Activated naive CD8-positive, alpha-beta T cell treated with anti-CD3 and anti-CD28 coated beads for 36 hours (primary cell): ENCODE data around the gene SHROOM4. TPM values are rescaled to one million over a fixed set of nuclear protein-coding genes. Genes with fewer than 3 reads are reported as not detected.
A peak's percentile ranks its signal among the peaks of the same experiment; 100 is the strongest.

ENCODE experiments used
- DNase-seq: peaks from one replicate; pipeline ENCODE4 v3.0.0; 2021
- H3K27ac Mint-ChIP-seq: one replicate; pipeline ENCODE4 v1.8.0; 2022; ENCODE audit warnings: mild to moderate bottlenecking, moderate library complexity, mixed read lengths
- H3K27me3 Mint-ChIP-seq: one replicate; pipeline ENCODE4 v1.8.0; 2022; ENCODE audit warnings: mild to moderate bottlenecking, mixed read lengths
- H3K36me3 Mint-ChIP-seq: one replicate; pipeline ENCODE4 v1.8.0; 2021; ENCODE audit warnings: mild to moderate bottlenecking, mixed read lengths
- H3K4me1 Mint-ChIP-seq: one replicate; pipeline ENCODE4 v1.8.0; 2021; ENCODE audit warnings: mixed read lengths
- H3K4me3 Mint-ChIP-seq: one replicate; pipeline ENCODE4 v1.8.0; 2022; ENCODE audit warnings: mild to moderate bottlenecking, moderate library complexity, mixed read lengths
- H3K9me3 Mint-ChIP-seq: one replicate; pipeline ENCODE4 v1.8.0; 2022; ENCODE audit warnings: mixed read lengths
- total RNA-seq, 2 experiments: library from RNA; stranded (reverse); gene quantifications; one replicate each; pipeline ENCODE4 v1.2.3, GENCODE V29; 2021

SHROOM4 gene
- not detected for total RNA-seq

GRCh38 chrX:50813843-50814661 is at the start of gene SHROOM4:
Gene SHROOM4 (minus strand): TSS chrX:50814194. CDS start chrX:50814018, 176 bp downstream.
- no peak within 1 kb of the TSS for H3K27ac Mint-ChIP-seq
- peaks cover 5% of the 10 kb centered on the region for H3K4me1 Mint-ChIP-seq
- no peaks in the 10 kb centered on the region for H3K36me3 Mint-ChIP-seq
- no peak for DNase-seq
- H3K4me3 Mint-ChIP-seq: peak within 1 kb of the TSS; percentile 47
- peaks cover 41% of the 10 kb centered on the region for H3K27me3 Mint-ChIP-seq
- no peaks in the 10 kb centered on the region for H3K9me3 Mint-ChIP-seq

- Mint-ChIP-seq H3K36me3 (no peaks in the 10 kb centered on the region), H3K4me1 (no peaks in the 10 kb centered on the region)
- no peak for DNase-seq
Measured at GRCh38 chrX:50863471-50863870, 49.5 kb upstream of the SHROOM4 start.

GRCh38 chrX:50860518-50860917 is 46.5 kb upstream of the SHROOM4 start:
- H3K27ac Mint-ChIP-seq: no peak overlapping the region
- no peaks in the 10 kb centered on the region for H3K36me3 Mint-ChIP-seq
- H3K9me3 Mint-ChIP-seq: no peaks in the 10 kb centered on the region
- H3K4me1 Mint-ChIP-seq: no peaks in the 10 kb centered on the region
- no peak overlapping the region for H3K4me3 Mint-ChIP-seq
- no peak for DNase-seq
- H3K27me3 Mint-ChIP-seq: no peaks in the 10 kb centered on the region

More at GRCh38 chrX:50863471-50863870, 49.5 kb upstream of the SHROOM4 start:
- Mint-ChIP-seq H3K27ac (no peak overlapping the region), H3K4me3 (no peak overlapping the region), H3K27me3 (no peaks in the 10 kb centered on the region), H3K9me3 (no peaks in the 10 kb centered on the region)

- H3K9me3 Mint-ChIP-seq: no peaks in the 10 kb centered on the region
- H3K27ac Mint-ChIP-seq: no peak overlapping the region
- no peaks in the 10 kb centered on the region for H3K36me3 Mint-ChIP-seq
- no peak for DNase-seq
- no peak overlapping the region for H3K4me3 Mint-ChIP-seq
- H3K4me1 Mint-ChIP-seq: no peaks in the 10 kb centered on the region
- no peaks in the 10 kb centered on the region for H3K27me3 Mint-ChIP-seq
Measured at GRCh38 chrX:50858548-50858947, 44.6 kb upstream of the SHROOM4 start.

- H3K27ac Mint-ChIP-seq: no peak overlapping the region
- no peaks in the 10 kb centered on the region for H3K36me3 Mint-ChIP-seq
- no peaks in the 10 kb centered on the region for H3K4me1 Mint-ChIP-seq
- no peaks in the 10 kb centered on the region for H3K9me3 Mint-ChIP-seq
- no peak for DNase-seq
- H3K27me3 Mint-ChIP-seq: no peaks in the 10 kb centered on the region
- no peak overlapping the region for H3K4me3 Mint-ChIP-seq
Measured at GRCh38 chrX:50853399-50853798, 39.4 kb upstream of the SHROOM4 start.

GRCh38 chrX:50852524-50852923 is 38.5 kb upstream of the SHROOM4 start:
- DNase-seq: no peak
- Mint-ChIP-seq H3K27ac (no peak overlapping the region), H3K36me3 (no peaks in the 10 kb centered on the region), H3K4me3 (no peak overlapping the region), H3K9me3 (no peaks in the 10 kb centered on the region), H3K27me3 (no peaks in the 10 kb centered on the region), H3K4me1 (no peaks in the 10 kb centered on the region)

GRCh38 chrX:50842221-50842620 is 28.2 kb upstream of the SHROOM4 start:
- Mint-ChIP-seq H3K27me3 (no peaks in the 10 kb centered on the region), H3K27ac (no peak overlapping the region), H3K4me1 (no peaks in the 10 kb centered on the region), H3K9me3 (no peaks in the 10 kb centered on the region), H3K36me3 (no peaks in the 10 kb centered on the region), H3K4me3 (no peak overlapping the region)
- no peak for DNase-seq

- H3K36me3 Mint-ChIP-seq: no peaks in the 10 kb centered on the region
- no peaks in the 10 kb centered on the region for H3K4me1 Mint-ChIP-seq
- H3K9me3 Mint-ChIP-seq: no peaks in the 10 kb centered on the region
- H3K4me3 Mint-ChIP-seq: no peak overlapping the region
- DNase-seq: no peak
- no peaks in the 10 kb centered on the region for H3K27me3 Mint-ChIP-seq
- H3K27ac Mint-ChIP-seq: no peak overlapping the region
Measured at GRCh38 chrX:50839730-50840129, 25.7 kb upstream of the SHROOM4 start.

GRCh38 chrX:50838820-50839600 is 25.0 kb upstream of the SHROOM4 start:
- Mint-ChIP-seq H3K27me3 (no peaks in the 10 kb centered on the region), H3K36me3 (no peaks in the 10 kb centered on the region), H3K4me1 (no peaks in the 10 kb centered on the region), H3K9me3 (no peaks in the 10 kb centered on the region), H3K4me3 (no peak overlapping the region), H3K27ac (no peak overlapping the region)
- DNase-seq: no peak

GRCh38 chrX:50827996-50828395 is 14.0 kb upstream of the SHROOM4 start:
- no peak for DNase-seq
- Mint-ChIP-seq H3K9me3 (no peaks in the 10 kb centered on the region), H3K36me3 (no peaks in the 10 kb centered on the region), H3K27ac (no peak overlapping the region), H3K4me3 (no peak overlapping the region), H3K27me3 (peaks cover 3% of the 10 kb centered on the region), H3K4me1 (no peaks in the 10 kb centered on the region)

- H3K4me1 Mint-ChIP-seq: no peaks in the 10 kb centered on the region
- peaks cover 3% of the 10 kb centered on the region for H3K27me3 Mint-ChIP-seq
- no peaks in the 10 kb centered on the region for H3K9me3 Mint-ChIP-seq
- no peak for DNase-seq
- no peak overlapping the region for H3K27ac Mint-ChIP-seq
- H3K36me3 Mint-ChIP-seq: no peaks in the 10 kb centered on the region
- H3K4me3 Mint-ChIP-seq: no peak overlapping the region
Measured at GRCh38 chrX:50825825-50826224, 11.8 kb upstream of the SHROOM4 start.

GRCh38 chrX:50818986-50819385 is 5.0 kb upstream of the SHROOM4 start:
- Mint-ChIP-seq H3K27ac (no peak overlapping the region), H3K36me3 (no peaks in the 10 kb centered on the region), H3K9me3 (no peaks in the 10 kb centered on the region), H3K4me1 (peaks cover 5% of the 10 kb centered on the region), H3K27me3 (peaks cover 20% of the 10 kb centered on the region), H3K4me3 (no peak overlapping the region)
- DNase-seq: no peak

- Mint-ChIP-seq H3K4me1 (peaks cover 5% of the 10 kb centered on the region), H3K9me3 (no peaks in the 10 kb centered on the region), H3K4me3 (no peak overlapping the region), H3K27ac (no peak overlapping the region), H3K36me3 (no peaks in the 10 kb centered on the region), H3K27me3 (peaks cover 39% of the 10 kb centered on the region)
- DNase-seq: no peak
Measured at GRCh38 chrX:50815120-50815519, 1.1 kb upstream of the SHROOM4 start.

- Mint-ChIP-seq H3K4me1 (peaks cover 5% of the 10 kb centered on the region), H3K9me3 (no peaks in the 10 kb centered on the region), H3K27me3 (peaks cover 41% of the 10 kb centered on the region)
Measured at GRCh38 chrX:50814701-50815100, 707 bp upstream of the SHROOM4 start.

GRCh38 chrX:50812995-50813842 is 775 bp downstream of the SHROOM4 start:
- Mint-ChIP-seq H3K27ac (no peak overlapping the region), H3K9me3 (no peaks in the 10 kb centered on the region), H3K4me3 (no peak overlapping the region), H3K36me3 (no peaks in the 10 kb centered on the region), H3K27me3 (peaks cover 41% of the 10 kb centered on the region), H3K4me1 (peaks cover 5% of the 10 kb centered on the region)
- DNase-seq: no peak

More at GRCh38 chrX:50814701-50815100, 707 bp upstream of the SHROOM4 start:
- no peak for DNase-seq
- Mint-ChIP-seq H3K27ac (no peak overlapping the region), H3K4me3 (no peak overlapping the region), H3K36me3 (no peaks in the 10 kb centered on the region)
